UCSD-AML1 (cell line): ENCODE data around the gene KCNQ2.

Experiments used
- DNase-seq: peaks from one replicate; lab custom pipeline; 2025; ENCODE audit not compliant: unreplicated experiment; lab: John Stamatoyannopoulos, UW

Gene KCNQ2

DNA sequence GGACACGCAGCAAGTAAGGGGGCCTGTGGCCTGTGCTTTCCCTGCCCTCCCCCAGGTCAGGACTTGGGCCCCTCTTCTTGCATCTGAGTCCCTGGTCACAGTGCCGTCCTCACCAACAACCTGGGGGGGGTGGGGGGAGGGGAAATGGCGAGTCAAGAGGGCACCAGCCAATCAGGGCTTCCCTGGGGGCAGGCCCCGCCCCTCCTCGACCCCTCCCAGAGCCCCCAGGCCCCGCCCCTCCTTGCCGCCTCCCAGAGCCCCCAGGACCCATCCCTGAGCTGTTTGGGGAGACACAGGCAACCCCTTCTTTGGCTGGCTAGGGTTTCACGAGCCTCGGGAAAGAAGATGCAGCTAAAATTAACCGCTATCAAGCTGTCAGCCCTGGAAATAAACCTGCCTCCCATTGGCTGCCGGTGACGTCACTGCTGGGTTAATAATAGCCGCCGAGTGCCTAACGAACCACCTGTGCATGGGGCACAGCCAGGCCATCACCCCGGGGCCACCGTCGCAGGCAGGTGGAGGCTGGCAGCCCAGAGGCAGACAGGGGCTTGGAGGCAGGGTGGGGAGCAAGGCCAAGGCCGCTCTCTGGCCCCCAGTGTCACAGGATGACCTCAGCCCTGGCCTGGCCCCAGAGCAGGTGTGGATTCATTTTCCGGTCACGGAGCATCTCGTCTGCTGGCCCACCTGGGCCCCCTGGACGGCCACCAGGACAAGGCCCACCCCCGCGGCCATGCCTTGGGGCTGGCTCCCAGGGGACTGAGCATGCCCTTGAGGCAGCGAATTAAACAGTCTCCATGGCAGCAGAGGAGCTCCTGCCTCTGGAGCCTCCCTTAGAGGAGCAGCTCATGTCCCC, 29.6 kb upstream of the KCNQ2 start:
- no peak for DNase-seq

DNA sequence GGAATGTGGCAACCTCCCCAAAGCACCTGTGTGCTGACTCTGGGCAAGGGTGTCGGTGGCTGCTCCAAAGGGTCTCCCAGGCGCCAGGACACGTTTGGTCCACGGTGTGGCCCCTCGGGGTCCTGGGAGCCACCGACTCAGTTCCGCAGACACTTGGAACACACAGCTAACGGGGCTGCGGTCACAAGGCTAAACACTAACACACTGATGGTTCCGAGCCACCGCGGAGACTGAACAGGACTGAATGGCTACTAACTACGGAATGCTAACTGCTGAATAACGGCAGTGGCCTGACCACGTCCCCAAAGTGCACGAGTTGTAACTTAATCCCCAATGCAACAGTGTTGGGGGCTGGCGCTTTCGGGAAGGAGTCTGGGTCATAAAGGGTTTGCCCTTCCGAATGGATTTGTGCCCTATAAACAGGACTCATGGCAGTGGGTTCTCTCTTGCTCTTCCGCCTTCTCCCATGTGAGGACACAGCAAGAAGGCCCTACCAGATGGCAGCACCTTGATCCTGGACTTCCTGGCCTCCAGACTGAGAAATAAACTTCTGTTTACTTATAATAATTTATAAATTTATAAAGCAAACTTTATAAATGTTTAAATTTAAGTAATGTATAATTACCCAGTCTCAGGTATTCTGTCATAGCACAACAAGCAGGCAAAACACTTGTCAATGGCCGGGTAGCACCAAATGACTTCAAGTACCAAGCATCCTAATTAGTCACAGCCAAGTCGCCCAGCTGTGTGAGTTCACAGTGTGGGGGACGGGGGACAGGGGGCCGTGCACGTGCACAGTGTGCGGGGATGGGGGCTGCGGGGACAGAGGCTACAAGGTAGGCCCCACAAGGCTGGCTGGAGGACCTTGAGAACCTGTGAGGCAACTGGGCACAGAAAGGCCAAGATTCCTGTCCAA, 28.7 kb upstream of the KCNQ2 start:
- no peak for DNase-seq

DNA sequence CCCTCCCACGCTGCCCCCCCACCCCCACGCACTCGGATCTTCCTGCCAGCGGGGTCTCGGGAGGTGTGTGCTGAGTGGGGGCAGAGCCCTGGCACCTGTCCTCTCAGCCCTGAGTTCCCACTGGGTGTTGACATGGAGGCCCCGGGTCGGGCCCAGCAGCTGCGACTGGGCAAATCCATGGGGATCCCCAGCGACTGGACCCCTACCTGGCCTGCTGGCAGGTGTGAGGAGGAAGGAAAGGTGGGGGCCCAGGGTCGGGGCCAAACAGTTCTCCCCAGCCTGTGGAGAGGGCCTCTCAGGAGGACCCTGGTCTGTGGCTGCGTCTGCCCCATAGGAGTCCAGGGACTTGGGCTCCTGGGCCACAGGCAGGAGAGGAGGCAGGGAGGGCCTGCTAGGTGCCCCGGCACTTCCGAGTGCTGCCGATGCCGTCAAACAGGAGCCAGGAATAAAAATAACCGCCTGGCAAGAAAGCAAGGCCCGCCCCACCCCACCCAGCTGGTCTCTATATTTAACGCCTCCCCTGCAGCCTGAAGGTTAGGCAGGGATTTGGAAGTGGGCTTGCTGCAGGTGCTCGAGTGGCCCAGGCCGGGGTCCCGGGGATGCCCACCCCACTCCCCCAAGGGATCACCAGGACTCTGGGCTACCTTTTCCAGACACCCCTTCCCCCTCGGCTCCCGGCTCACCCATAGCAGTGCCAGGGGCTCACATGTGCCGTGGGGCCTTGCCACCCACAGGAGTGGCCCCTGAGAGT, 27.9 kb upstream of the KCNQ2 start:
- no peak for DNase-seq

DNA sequence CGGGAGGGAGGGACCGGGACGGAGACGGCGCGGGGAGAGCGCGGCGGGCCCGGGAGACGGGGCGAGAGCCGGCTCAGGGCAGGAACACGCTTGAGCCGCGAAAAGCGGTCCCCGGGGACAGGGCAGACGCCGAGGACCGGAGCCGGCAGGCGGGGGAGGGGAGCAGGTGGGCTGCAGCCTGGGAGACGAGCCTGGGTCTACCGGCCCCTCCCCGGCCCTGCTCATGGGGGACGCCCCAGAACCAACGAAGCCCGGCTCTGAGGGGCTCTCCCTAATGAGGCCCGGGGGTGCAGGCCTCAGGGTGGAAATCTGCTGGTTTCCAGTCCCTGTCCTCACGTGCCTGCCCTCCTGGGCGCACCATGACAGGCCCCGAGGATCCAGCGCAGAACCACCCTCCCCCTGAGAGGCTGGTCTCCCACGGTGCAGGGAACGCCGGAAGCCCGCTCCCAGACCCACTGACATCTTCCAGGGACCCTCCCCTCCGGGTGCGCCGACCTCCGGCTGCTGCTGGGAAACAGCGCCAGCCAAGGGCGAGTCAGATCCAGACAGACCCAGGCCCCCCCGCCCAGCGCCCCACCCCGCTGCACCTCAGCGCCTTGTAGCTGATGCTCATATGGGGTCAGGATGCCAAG, 27.0 kb upstream of the KCNQ2 start:
- DNase-seq, result no peak

DNA sequence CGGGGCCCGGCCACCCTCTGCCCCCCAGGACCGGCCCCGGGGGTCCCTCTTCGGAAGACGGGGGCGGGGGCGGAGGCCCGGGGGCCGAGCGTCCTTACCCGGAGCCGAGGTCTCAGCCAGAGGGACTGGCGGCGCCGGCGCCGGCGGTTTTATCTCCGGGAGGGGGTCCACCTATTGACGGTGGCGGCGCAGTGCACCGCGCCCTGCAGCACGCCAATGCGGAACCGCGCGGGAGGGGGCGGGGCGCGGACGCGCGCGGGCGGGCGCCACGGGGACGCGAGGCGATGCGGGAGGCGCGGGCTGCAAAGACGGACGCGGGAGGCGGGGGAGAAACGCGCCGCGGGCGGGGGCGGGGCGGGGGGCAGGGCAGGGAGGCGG, 26.5 kb upstream of the KCNQ2 start, which contains the start of gene EEF1A2:
Gene EEF1A2 (minus strand): TSS at position 124 of the 378 bp plus-strand sequence. CDS start 1,320 bp downstream, outside the sequence.
- DNase-seq, result no peak

DNA sequence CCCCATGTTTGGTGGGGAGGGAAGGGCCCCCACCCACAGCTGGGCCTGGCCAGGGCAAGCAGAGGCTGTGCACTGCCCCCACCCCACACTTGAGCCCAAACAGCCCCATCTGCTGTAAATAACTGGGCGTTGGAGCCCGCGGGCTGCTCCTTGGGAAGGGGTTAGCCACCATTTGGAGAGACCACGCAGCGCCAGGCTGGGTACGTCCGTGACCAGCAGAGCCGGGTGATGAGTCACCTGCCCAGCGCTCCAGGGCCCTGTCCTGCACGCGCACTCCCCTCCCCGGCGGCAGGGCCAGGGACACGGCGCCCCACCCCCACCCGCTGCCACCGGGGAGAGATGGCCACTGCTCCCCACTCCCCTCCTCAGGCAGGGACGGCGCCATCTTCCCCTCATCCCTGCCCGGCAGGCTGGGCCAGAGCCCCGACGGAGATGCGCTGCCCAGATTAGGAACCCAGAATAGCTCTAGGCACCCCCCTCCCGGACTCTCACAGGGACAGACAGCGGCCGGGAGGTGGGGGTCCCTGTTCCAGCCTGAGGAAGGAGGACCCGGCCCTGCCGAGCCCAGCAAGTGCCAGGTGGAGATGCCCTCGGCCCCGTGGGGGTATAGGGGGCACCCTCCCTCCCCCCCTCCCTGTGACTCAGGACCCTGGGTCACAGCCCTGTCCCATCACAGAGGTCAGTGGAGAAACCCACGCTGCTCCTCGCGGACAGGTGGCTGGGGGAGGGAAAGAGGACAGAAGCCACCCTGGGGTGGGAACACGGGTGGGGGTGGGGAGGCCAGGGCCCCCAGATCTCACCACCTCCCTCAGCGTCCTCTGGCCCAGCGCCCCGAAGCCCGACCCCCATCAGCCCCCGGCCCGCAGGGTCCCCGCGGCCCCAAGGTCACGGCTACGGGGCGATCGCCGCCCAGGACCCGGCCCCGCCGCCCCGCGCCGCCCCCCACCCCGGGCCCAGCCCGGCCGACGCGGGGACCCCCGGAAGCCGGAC, 25.8 kb upstream of the KCNQ2 start:
- no peak for DNase-seq

DNA sequence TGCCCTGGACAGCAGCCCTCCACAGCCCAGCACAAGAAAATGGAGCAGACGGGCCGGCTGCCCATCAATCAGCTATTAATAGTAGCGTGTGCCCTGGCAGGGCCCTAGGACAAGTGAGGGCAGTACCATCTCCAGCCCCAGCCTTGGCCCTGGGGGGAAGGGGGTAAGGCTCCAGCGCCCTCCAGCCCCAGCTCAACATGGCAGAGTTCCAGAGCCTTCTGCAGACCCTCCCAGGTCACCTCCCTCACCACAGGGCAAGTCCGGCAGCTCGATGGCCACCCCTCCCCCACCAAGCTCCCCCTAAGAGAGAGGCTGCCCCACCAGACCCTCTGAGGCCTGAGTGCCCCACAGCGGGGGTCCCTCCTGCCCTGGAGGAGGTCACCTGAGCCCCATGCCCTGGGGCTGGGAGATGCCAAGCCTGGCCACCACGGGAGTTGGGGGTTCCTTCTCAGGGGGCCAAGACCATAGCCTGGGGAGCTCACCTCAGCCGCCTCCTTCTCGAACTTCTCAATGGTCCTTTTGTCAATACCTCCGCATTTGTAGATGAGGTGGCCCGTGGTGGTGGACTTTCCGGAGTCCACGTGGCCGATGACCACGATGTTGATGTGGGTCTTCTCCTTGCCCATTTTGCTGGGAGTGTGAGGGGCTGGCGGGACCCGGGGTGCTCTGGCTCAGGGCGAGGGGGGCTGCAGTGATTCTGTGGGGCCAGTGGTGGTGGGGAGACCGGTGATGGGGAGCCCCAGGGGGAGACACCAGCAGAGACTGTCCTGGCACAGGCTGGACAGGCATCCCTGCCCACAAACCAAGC, 24.9 kb upstream of the KCNQ2 start:
- DNase-seq, result no peak

DNA sequence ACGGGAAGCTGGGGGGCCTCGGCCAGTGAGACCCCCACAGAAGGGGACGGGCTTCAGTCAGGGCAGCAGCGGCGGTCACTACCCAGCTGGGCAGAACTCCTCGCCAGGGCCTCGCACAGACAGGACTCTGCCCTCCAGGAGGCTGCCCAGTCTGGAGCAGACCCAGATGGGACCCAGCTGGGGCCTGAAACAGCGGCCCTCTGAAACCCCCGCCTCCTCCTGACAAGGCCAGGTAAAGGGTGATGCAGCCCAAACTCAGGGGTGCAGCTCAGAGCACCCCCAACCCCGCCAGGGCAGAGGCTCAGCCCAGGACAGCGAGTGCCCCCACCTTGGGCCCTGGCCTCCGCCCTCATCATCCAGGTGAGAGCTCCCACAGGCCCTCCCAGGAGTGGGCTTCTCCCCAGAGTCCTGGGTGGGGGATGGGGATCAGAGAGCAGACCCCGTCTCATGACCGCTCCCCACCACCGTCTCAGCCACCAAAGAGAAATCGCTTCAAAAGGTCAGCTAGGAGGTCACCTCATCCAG, 24.2 kb upstream of the KCNQ2 start:
- no peak for DNase-seq

DNA sequence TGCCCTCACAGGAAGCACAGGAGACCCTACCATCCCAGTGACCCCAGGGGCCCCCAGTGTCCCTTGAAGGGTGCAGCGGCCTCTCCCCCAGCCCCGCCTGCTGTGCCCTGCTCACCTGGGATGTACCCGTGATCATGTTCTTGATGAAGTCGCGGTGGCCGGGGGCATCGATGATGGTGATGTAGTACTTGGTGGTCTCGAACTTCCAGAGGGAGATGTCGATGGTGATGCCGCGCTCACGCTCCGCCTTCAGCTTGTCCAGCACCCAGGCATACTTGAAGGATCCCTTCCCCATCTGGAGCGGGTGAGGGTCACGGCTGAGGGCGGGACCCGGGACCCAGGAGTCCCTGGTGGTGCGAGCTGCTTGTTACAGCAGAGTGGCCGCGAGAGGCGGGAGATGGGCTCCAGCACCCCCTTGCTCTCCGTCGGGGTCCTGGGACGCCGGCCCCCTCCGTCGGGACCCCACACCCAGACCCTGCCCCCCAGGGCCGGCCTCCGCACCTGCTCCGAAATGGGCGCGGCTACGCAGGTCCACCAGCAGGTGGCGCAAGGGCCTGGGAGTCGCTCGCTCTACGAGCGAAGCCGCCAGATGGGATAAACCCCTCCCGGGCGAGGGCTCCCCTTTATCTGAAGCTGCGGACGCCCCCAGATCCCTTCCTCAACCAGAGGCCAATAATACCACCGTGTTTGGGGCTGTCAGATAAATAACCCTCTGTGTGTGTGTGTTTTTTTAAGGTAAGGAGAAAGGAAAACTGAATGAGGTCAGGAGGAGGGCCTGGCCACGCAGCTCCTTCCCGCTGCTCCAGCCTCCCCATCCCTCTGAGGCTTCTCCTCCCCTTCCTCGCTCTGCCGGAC, 23.5 kb upstream of the KCNQ2 start:
- DNase-seq, result peak; percentile 62

DNA sequence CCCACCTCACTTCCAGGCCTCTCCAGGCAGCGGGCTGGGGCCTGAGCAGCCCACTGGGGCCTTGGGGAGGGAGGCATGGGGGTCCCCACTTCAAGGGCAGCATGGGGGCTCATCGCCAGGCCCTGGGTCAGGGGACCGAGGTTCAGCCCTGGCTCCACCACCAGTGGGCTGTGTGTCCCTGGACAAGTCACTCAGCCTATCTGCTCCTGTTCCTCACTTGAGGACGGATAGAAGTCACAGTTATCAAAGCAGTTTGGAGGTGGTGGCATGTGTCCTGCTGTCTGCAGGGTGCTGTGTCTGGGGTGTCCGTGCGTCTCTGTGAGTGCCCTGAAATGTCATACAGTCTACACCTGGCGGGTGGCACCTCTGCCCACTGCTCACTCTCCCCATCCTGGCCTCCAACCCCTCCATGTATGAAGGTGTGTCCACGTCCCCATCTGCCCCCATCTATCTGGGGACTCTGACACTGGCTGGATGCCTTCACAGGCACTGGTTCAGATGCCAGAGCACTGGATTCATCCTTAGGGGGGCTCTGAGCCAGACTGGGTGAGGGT, 22.8 kb upstream of the KCNQ2 start:
- no peak for DNase-seq

DNA sequence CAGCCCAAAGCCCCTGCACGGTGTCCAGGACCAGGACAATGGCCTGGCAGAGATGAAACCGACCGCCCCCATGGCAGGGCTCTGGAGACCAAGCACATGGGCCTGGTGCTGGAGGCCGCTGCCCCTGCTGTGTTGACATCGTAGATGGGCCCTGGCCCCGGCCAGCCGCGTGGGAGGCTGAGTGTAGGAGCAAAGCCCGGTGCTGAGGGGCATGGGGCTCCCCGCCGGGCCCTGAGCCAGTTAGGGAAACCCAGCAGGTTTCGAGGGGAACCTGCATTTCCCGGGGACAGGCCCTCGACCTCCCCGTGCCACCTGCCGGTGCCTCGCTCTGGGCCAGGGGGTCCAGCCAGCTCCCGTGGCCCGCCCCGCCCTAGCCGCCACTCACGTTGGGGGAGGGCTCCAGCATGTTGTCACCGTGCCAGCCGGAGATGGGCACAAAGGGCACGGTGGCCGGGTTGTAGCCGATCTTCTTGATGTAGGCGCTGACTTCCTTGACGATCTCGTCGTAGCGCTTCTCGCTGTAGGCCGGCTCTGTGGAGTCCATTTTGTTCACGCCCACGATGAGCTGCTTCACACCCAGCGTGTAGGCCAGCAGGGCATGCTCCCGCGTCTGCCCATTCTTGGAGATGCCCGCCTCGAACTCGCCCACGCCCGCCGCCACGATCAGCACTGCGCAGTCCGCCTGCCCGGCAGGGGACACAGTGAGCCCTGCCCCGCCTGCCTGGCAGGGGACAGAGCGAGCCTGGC, 22.1 kb upstream of the KCNQ2 start:
- DNase-seq, result no peak

DNA sequence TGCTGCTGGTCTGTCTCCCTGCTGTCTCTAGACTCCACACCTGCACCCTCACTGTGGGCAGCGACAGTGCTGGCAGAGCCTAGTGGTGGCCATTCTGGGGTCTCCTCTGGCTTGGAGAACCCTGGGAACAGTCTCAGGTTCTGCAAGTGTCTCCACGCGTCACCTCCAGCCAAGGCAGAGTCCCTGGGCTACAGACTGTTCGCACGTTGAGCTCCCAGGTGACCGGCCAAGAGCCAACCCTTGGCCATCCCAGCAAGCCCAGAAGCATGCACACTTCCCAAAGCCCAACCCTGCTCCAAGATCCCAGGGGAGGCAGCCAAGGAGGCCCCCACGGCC, 21.6 kb upstream of the KCNQ2 start:
- DNase-seq, result no peak

DNA sequence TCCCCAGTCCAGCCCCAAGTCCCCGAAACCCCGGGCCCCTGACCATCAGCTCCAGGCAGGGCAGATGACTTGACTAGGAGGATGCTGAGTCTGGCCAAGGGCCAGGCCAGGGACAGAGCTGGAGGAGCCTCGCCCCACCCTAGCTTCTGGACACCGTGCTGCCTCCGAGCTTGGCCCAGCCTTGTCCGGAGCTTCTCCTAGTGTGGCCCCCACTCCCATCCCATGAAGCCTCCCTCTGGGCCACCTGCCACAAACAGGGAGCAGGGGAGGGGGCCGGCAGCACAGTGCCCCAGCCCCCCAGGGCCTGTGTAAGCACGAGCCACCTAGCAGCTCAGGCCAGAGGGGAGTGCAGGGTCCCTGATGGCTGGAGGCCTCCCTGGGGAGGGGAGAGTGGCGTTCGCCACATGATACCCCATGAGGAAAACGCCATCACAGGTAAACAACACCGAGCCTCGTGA, 21.1 kb upstream of the KCNQ2 start:
- no peak for DNase-seq

DNA sequence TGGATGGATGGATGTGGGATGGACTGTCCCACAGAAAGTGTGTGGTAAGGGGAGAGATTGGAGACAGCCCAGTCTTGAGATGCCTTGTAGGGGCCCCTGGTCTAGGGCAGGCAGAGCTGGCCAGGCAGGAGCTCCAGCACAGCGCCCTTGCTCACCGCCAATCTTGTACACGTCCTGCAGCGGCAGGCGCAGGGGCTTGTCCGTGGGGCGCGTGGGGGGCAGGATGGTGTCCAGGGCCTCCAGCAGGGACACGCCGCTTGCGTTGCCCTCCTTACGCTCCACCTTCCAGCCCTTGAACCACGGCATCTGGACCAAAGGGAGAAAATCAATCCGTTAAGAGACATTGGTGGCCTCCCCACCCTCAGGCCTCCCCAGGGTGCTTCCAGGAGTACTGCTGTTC, 20.5 kb upstream of the KCNQ2 start:
- DNase-seq, result no peak

DNA sequence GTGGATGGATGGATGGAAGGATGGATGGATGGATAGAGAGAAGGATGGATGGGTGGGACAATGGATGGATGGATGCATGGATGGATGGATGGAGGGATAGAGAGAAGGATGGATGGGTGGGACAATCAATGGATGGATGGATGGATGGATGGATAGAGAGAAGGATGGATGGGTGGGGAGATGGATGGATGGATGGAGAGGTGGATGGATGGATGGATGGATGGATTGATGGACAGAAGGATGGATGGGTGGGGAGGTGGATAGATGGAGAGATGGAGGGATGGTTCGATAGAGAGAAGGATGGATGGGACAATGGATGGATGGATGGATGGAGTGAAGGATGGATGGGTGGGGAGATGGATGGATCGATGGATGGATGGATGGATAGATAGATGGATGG, 20.1 kb upstream of the KCNQ2 start:
- DNase-seq, result no peak

DNA sequence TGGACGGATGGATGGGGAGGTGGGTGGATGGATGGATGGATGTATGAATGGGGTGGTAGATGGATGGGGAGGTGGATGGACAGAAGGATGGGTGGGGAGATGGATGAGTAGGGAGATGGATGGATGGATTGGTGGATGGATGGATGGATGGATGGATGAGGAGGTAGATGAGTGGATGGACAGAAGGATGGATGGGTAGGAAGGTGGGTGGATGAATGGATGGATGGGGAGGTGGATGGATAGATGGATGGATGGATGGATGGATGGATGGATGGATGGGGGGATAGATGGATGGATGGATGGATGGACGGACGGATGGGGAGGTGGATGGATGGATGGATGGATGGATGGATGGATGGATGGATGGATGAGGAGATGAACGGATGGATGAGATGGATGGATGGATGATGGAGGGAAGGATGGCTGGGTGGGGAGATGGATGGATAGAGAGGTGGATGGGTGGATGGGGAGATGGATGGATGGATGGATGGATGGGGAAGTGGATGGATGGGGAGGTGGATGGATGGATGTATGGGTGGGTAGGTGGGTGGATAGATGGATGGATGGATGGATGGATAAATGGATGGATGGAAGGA, 19.3 kb upstream of the KCNQ2 start:
- DNase-seq, result no peak
